HUES64 (cell line): Measurements from ENCODE around the gene ZNF750.

Experiments used
- H3K27ac ChIP-seq: 2 replicates; pipeline ENCODE4 v1.7.0; 2013; ENCODE audit warnings: low read depth, low read length, inconsistent platforms
- H3K27me3 ChIP-seq: 2 replicates; pipeline ENCODE4 v1.6.1; 2013; ENCODE audit warnings: mild to moderate bottlenecking, low read length; ENCODE audit not compliant: insufficient read depth
- H3K36me3 ChIP-seq: 2 replicates; pipeline ENCODE4 v1.6.1; 2013; ENCODE audit warnings: mild to moderate bottlenecking, low read length; ENCODE audit not compliant: insufficient read depth
- H3K4me1 ChIP-seq: 2 replicates; pipeline ENCODE4 v1.6.1; 2013; ENCODE audit warnings: mild to moderate bottlenecking, low read length, moderate library complexity; ENCODE audit not compliant: insufficient read depth
- H3K4me3 ChIP-seq: 2 replicates; pipeline ENCODE4 v1.5.1; 2013; ENCODE audit warnings: mild to moderate bottlenecking, low read length, moderate library complexity
- H3K9ac ChIP-seq: 2 replicates; pipeline ENCODE4 v1.6.1; 2013; ENCODE audit warnings: mild to moderate bottlenecking, low read depth, low read length
- H3K9me3 ChIP-seq: 2 replicates; pipeline ENCODE4 v1.6.1; 2013; ENCODE audit warnings: low read depth, low read length; ENCODE audit not compliant: insufficient read depth
- WGBS: fragments of 150-250, 120-280 bp; methylation state at CpG from one replicate; pipeline ENCODE4 v1.1.7; 2013; ENCODE audit warnings: missing lambda C conversion rate; 5-methylcytosine and 5-hydroxymethylcytosine counted together

Gene ZNF750

GRCh38 chr17:82798752-82799151 is 41.1 kb downstream of the ZNF750 start:
- WGBS = 96% methylated on average over 7 of the region's 7 CpGs
- Histone ChIP-seq H3K27ac (no peak overlapping the region), H3K9ac (no peak overlapping the region), H3K4me1 (0 out of 2 replicates have a peak, but pooled peaks cover 4% of the 10 kb centered on the region), H3K9me3 (no peaks in the 10 kb centered on the region), H3K27me3 (no peaks in the 10 kb centered on the region), H3K36me3 (peaks cover 53% of the 10 kb centered on the region), H3K4me3 (no peak overlapping the region)

GRCh38 chr17:82797061-82797460 is 42.8 kb downstream of the ZNF750 start:
- peaks cover 53% of the 10 kb centered on the region for H3K36me3 ChIP-seq
- H3K27ac ChIP-seq = no peak overlapping the region
- H3K4me3 ChIP-seq = no peak overlapping the region
- H3K27me3 ChIP-seq = no peaks in the 10 kb centered on the region
- no peaks in the 10 kb centered on the region for H3K9me3 ChIP-seq
- 97% methylated on average over 8 of the region's 9 CpGs for WGBS
- H3K4me1 ChIP-seq = no peaks in the 10 kb centered on the region
- H3K9ac ChIP-seq = no peak overlapping the region

- peaks cover 55% of the 10 kb centered on the region for H3K36me3 ChIP-seq
- no peak overlapping the region for H3K9ac ChIP-seq
- no peak overlapping the region for H3K27ac ChIP-seq
- H3K4me1 ChIP-seq = no peaks in the 10 kb centered on the region
- H3K4me3 ChIP-seq = no peak overlapping the region
- 94% methylated on average over 14 of the region's 14 CpGs for WGBS
- no peaks in the 10 kb centered on the region for H3K27me3 ChIP-seq
- no peaks in the 10 kb centered on the region for H3K9me3 ChIP-seq
Measured at GRCh38 chr17:82795615-82796014, 44.2 kb downstream of the ZNF750 start.

GRCh38 chr17:82794781-82795482 is 44.9 kb downstream of the ZNF750 start:
- H3K9ac ChIP-seq = no peak overlapping the region
- H3K27me3 ChIP-seq = no peaks in the 10 kb centered on the region
- no peaks in the 10 kb centered on the region for H3K9me3 ChIP-seq
- no peak overlapping the region for H3K27ac ChIP-seq
- 94% methylated on average over 18 of the region's 18 CpGs for WGBS
- H3K36me3 ChIP-seq = peaks cover 49% of the 10 kb centered on the region
- H3K4me3 ChIP-seq = no peak overlapping the region
- no peaks in the 10 kb centered on the region for H3K4me1 ChIP-seq

- Histone ChIP-seq H3K4me1 (no peaks in the 10 kb centered on the region), H3K27me3 (no peaks in the 10 kb centered on the region), H3K27ac (no peak overlapping the region), H3K36me3 (peaks cover 48% of the 10 kb centered on the region), H3K9ac (no peak overlapping the region), H3K4me3 (no peak overlapping the region), H3K9me3 (no peaks in the 10 kb centered on the region)
- WGBS = 93% methylated on average over 15 of the region's 15 CpGs
Measured at GRCh38 chr17:82793974-82794630, 45.7 kb downstream of the ZNF750 start.

- Histone ChIP-seq H3K4me1 (no peaks in the 10 kb centered on the region), H3K9me3 (no peaks in the 10 kb centered on the region), H3K27me3 (no peaks in the 10 kb centered on the region), H3K27ac (no peak overlapping the region), H3K36me3 (peaks cover 32% of the 10 kb centered on the region), H3K9ac (no peak overlapping the region), H3K4me3 (no peak overlapping the region)
- WGBS = 92% methylated on average over 12 of the region's 12 CpGs
Measured at GRCh38 chr17:82791532-82791931, 48.3 kb downstream of the ZNF750 start.

- 98% methylated on average over 13 of the region's 13 CpGs for WGBS
- H3K4me1 ChIP-seq = no peaks in the 10 kb centered on the region
- no peaks in the 10 kb centered on the region for H3K27me3 ChIP-seq
- no peaks in the 10 kb centered on the region for H3K9me3 ChIP-seq
- peaks cover 28% of the 10 kb centered on the region for H3K36me3 ChIP-seq
- H3K9ac ChIP-seq = no peak overlapping the region
- no peak overlapping the region for H3K27ac ChIP-seq
- H3K4me3 ChIP-seq = no peak overlapping the region
Measured at GRCh38 chr17:82790391-82790790, 49.4 kb downstream of the ZNF750 start.

GRCh38 chr17:82789806-82790205 is 50.0 kb downstream of the ZNF750 start:
- H3K27ac ChIP-seq = no peak overlapping the region
- no peaks in the 10 kb centered on the region for H3K4me1 ChIP-seq
- 96% methylated on average over 18 of the region's 18 CpGs for WGBS
- no peak overlapping the region for H3K9ac ChIP-seq
- H3K4me3 ChIP-seq = no peak overlapping the region
- H3K9me3 ChIP-seq = no peaks in the 10 kb centered on the region
- H3K27me3 ChIP-seq = no peaks in the 10 kb centered on the region
- H3K36me3 ChIP-seq = peaks cover 22% of the 10 kb centered on the region; the same call in 1 of the 2 replicates

- Histone ChIP-seq H3K27ac (no peak overlapping the region), H3K36me3 (peaks cover 22% of the 10 kb centered on the region), H3K9ac (no peak overlapping the region), H3K27me3 (no peaks in the 10 kb centered on the region), H3K4me3 (no peak overlapping the region), H3K9me3 (no peaks in the 10 kb centered on the region), H3K4me1 (no peaks in the 10 kb centered on the region)
- 95% methylated on average over 19 of the region's 19 CpGs for WGBS
Measured at GRCh38 chr17:82789051-82789592, 50.7 kb downstream of the ZNF750 start.

GRCh38 chr17:82788206-82789001 is 51.4 kb downstream of the ZNF750 start:
- 94% methylated on average over 18 of the region's 18 CpGs for WGBS
- Histone ChIP-seq H3K27me3 (no peaks in the 10 kb centered on the region), H3K9ac (no peak overlapping the region), H3K4me3 (no peak overlapping the region), H3K36me3 (peaks cover 28% of the 10 kb centered on the region), H3K27ac (no peak overlapping the region), H3K4me1 (no peaks in the 10 kb centered on the region), H3K9me3 (no peaks in the 10 kb centered on the region)
